C4-2B (cell line): ENCODE data around the gene THUMPD2.

Experiments
- H3K27ac ChIP-seq: fragments of 450-650 bp; 2 replicates; pipeline ENCODE4 v1.5.1; 2017
- CTCF ChIP-seq: fragments of 450-650 bp; conservative IDR thresholded peaks from 2 replicates; pipeline ENCODE4 v1.5.1; 2017; ENCODE audit warnings: mild to moderate bottlenecking
- ZFX ChIP-seq: fragments of 450-650 bp; IDR thresholded peaks from 2 replicates; pipeline ENCODE4 v1.6.1; 2017

THUMPD2 gene

GRCh38 chr2:39706945-39707344 is 72.1 kb downstream of the THUMPD2 start:
- TF ChIP-seq ZFX (no peak), CTCF (no peak)
- H3K27ac ChIP-seq: no peak overlapping the region

- H3K27ac ChIP-seq: no peak overlapping the region
- no peak for TF ChIP-seq CTCF
- TF ChIP-seq ZFX: no peak
Observed at GRCh38 chr2:39706312-39706711, 72.7 kb downstream of the THUMPD2 start.

- H3K27ac ChIP-seq: no peak overlapping the region
Observed at GRCh38 chr2:39705638-39706037, 73.4 kb downstream of the THUMPD2 start.

GRCh38 chr2:39704540-39704939 is 74.5 kb downstream of the THUMPD2 start:
- H3K27ac ChIP-seq: no peak overlapping the region
- TF ChIP-seq CTCF (no peak), ZFX (no peak)

More at GRCh38 chr2:39705638-39706037, 73.4 kb downstream of the THUMPD2 start:
- TF ChIP-seq CTCF (no peak), ZFX (no peak)

- no peak overlapping the region for H3K27ac ChIP-seq
- TF ChIP-seq CTCF: no peak
- no peak for TF ChIP-seq ZFX
Observed at GRCh38 chr2:39703181-39703872, 75.7 kb downstream of the THUMPD2 start.

- H3K27ac ChIP-seq: no peak overlapping the region
- no peak for TF ChIP-seq CTCF
- TF ChIP-seq ZFX: no peak
Observed at GRCh38 chr2:39701137-39701536, 77.9 kb downstream of the THUMPD2 start.

GRCh38 chr2:39697454-39697853 is 81.6 kb downstream of the THUMPD2 start:
- no peak overlapping the region for H3K27ac ChIP-seq
- TF ChIP-seq CTCF: no peak
